SH-SY5Y (cell line): ENCODE data around the gene ULK4.

ENCODE experiments used
- GATA2 ChIP-seq: IDR thresholded peaks from 2 replicates; pipeline ENCODE4 v1.6.1; 2011; ENCODE audit warnings: mild to moderate bottlenecking, low read depth, low read length
- GATA3 ChIP-seq: IDR thresholded peaks from 2 replicates; pipeline ENCODE4 v1.6.1; 2011; ENCODE audit warnings: low read depth, mild to moderate bottlenecking, low read length, moderate library complexity

ULK4 gene

DNA sequence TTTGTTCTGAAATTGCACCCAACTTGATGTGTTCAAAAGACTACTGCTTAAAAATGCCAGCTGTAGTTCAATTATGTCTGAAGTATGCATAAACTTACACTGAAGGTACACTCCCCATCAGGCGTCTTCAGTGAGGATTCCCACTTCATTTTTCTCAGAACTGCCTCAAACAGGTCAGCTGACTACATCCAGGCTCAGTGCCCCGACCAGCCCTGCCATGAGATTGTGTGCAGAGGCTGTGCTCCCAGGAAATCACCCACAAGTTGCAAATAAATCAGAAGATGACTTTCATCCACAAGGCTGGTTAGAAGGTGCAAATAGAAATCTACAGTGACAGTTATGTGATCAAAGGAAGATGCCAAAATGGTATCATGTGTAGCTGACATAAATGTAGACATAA lies 711.1 kb downstream of the ULK4 start:
- TF ChIP-seq GATA3 (no peak), GATA2 (no peak)

DNA sequence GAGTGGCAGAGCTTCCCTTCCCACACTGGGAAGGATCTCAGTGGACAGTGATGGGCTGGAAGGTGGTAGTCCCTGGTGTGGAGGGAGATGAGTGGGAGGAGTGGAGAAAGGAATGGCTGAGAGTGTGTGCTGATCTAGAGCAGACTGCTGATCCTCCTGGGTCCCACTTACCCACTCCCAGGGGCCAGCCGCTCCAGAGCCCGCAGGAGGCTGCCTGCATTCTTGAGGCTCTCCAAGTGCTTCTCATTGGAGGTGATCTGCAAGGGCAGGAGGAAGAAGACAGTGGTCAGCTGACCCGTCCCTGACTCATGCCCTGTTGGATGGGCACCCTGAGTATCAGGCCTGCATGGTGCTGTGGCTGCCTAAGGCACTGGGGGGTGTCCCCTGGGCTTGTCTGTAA lies 712.6 kb downstream of the ULK4 start:
- TF ChIP-seq GATA2, result no peak
- no peak for TF ChIP-seq GATA3

DNA sequence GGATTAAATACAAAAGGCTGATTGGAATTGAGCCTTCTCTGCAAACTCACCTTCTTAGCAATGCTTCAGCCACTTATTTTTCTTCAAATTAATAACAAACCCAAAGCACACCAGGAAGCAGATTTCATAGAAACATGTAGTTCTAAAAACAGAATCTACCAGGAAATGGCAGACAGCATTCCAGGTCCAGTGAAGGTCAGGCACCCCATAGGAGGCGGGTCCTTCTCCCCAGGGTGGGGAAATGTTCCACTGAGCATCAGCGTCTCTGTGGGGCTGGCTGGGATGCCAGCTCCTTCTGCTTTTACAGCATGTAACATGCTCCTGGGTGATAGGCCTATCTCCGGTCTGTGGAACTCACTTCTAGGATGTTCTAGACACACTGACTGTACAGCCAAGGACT lies 713.4 kb downstream of the ULK4 start:
- TF ChIP-seq GATA3, result no peak
- no peak for TF ChIP-seq GATA2

DNA sequence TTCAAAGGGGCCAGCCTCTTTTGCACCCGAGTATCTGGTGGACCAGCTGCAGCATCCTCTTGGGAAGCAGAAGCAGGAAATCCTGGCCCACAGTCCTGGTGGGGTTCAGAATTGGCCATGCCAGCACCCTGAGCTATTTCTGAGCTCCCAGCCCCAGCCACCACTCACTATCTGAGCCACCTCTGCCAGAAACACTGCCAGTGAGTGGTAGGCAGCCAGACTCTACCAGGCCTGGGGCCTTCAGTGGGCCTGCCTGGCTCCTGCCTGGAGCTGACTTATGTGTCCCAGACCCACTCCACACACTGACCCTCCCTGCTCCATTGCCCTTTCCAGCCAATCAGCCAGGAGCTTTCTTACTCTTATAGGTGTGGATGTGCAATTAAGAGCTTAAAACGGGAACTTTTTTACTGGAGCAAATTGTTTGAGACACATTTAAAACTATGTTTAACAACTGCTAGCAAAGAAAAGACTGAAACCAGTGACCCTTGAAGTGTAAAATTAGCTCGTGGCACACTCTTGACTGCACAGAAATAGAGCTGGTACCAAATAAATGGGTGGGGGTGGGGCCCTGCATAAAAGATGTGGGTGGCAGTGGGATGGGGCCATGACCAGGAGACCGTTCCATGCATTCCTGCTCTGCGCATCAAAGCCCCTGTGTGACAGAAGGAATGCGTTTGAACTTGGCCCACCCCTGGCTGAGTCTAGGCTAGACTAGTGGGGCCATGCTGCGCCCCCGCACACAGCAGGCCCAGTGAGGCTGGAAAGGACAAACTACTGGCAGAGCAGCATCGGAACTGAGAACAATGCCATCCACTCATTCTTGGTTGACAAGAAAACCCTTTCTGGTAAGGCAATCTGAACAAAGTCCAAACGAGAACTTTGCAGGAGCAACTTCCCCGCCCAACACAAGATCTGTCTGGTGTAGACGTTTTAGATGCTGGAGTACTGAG lies 714.6 kb downstream of the ULK4 start:
- TF ChIP-seq GATA2 (no peak), GATA3 (no peak)

DNA sequence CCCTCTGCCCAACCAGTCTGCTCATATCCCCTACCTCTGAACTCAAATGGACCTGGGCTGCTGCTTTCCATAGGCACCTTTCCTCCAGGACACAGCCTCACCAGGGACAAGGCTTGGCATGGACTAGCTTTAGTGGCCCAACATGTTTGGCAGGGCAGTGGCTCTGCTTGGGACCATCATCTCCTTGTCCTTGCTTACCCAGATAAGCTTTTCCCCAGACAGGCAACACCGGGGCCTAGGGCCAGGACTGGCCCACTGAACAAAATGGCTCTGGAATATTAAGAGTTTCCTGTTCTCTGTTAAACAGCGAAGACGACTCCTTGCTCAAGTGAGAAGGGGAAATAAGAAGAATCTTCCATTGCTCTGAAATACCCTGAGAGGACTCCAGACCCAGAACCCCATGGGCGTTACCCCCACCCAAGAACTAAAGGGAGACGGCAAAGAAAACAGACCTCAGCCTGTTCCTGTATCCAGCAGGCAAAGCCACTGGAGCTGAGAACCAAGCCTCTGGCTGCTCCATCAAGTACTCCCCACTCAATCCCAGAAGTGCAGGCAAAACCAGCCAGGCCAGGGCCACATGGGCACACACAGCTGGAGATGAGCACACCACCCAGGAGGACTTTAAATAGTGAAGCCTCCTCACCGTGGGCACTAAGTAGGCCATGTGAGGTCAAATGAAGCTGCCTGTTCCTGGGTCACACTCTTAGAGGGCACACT lies 717.1 kb downstream of the ULK4 start:
- TF ChIP-seq GATA2 (no peak), GATA3 (no peak)

DNA sequence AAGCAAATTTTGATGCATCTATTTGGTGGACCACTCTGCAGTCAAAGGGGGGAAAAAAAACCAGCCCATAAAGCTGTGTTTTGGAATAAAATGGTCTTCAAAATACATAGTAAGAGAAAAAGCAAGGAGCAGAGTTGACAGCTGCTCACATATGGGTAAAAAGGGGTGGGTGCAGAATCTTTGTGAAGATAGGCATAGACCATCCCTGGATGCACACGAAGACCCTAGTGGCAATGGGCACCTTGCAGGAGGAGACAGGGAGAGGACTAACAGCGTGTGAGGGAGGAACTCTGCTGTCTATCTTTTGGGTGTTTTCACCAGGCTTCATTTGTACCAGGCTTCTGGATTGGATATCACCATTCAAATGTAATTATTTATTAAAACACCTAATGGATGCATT lies 718.7 kb downstream of the ULK4 start:
- TF ChIP-seq GATA3, result no peak
- TF ChIP-seq GATA2, result no peak

DNA sequence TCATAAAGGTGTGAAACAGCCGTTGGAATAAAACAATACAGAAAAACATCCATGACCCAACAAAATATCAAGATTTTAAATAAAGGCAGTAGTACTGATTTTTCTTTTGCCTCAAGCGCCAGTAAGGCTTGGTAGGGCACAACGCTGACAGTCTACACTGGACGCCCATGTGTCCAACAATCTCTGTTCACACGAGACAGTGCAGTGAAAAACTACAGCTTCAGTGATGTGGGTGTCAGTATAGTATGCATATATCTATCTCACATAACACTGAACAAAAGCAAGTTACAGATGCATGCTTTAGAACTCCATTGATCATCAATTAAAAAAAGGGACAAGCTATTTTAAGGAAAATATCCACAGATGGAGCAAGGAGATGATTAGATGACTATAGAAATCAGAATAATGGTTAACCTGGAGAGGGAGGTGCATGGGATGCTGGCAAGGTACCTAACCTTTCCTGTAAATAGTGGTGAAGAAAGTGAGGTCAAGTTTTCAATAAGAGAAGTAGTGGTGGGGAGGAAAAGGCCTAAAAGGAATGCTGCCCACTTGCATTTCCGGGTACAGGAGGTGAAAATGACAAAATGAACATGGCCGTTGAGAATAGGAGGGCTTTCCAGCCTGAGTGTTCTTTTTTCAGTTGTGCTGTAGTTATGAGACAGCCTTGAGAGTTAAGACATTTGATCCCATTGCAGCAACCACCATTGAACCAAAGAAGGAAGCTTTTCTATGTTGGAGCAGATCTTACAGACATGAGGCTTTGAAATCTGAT lies 719.9 kb downstream of the ULK4 start:
- TF ChIP-seq GATA2 (no peak), GATA3 (no peak)

DNA sequence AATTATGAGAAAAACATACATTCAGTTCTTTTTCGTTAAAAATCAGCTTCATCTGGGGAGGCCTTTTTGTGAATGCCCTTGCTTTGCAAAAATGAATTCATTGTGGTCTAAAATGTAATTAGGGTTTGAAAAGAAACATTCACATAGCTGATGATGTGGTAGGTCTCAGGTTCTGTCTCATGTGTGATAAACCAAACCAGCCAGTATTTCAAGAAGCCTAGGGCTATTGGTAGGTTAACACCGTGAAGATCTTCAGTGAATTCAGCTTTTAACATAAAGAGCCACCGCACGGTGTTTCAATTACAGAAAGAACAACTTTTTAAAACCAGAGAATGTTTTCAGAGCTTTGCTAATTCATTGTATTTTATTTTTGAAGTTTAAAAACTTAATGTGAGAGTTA lies 720.7 kb downstream of the ULK4 start:
- TF ChIP-seq GATA3 (no peak), GATA2 (no peak)

DNA sequence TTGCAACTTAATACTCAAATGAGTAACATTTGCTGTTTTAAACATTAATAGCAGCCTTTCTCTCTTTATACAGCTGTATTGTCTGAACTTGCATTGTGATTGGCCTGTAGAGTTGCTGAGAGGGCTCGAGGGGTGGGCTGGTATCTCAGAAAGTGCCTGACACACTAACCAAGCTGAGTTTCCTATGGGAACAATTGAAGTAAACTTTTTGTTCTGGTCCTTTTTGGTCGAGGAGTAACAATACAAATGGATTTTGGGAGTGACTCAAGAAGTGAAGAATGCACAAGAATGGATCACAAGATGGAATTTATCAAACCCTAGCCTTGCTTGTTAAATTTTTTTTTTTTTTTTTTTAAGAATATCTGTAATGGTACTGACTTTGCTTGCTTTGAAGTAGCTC lies 722.3 kb downstream of the ULK4 start:
- no peak for TF ChIP-seq GATA2
- no peak for TF ChIP-seq GATA3

DNA sequence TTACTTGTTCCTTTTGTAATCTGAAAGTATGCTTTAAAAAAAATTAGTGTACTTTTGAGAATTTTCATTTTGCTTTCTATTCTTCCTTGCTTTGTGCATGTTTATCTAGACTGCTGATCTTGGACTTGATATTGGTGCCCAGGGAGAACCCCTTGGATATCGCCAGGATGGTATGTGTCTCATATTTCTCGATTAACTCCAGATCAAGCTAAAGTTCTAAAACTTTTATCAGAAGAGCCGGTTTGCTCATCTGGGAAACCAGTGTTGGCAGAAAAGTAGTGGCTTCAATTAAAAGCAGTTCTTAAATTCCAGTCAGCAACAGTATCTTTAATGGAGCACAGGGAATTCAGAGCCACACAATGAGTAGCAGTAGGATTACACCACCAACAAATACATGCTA lies 724.0 kb downstream of the ULK4 start:
- TF ChIP-seq GATA3, result no peak
- TF ChIP-seq GATA2, result no peak; the same call in 1 of the 2 replicates

DNA sequence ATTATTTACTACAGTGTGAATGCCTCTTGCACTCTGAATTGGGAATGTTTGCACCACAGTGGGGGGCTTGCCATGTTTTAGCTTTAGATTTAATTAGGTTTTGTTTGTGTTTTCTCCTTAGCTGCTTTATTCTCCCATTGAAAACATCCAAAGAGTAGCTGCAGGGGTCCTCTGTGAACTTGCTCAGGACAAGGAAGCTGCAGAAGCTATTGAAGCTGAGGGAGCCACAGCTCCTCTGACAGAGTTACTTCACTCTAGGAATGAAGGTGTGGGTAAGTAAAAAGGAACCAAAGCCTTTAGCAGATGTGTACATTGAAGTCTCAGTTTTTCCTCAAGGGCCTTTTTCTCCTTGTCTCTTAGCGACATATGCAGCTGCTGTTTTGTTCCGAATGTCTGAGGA lies 725.7 kb downstream of the ULK4 start:
- TF ChIP-seq GATA2, result no peak
- TF ChIP-seq GATA3, result no peak

DNA sequence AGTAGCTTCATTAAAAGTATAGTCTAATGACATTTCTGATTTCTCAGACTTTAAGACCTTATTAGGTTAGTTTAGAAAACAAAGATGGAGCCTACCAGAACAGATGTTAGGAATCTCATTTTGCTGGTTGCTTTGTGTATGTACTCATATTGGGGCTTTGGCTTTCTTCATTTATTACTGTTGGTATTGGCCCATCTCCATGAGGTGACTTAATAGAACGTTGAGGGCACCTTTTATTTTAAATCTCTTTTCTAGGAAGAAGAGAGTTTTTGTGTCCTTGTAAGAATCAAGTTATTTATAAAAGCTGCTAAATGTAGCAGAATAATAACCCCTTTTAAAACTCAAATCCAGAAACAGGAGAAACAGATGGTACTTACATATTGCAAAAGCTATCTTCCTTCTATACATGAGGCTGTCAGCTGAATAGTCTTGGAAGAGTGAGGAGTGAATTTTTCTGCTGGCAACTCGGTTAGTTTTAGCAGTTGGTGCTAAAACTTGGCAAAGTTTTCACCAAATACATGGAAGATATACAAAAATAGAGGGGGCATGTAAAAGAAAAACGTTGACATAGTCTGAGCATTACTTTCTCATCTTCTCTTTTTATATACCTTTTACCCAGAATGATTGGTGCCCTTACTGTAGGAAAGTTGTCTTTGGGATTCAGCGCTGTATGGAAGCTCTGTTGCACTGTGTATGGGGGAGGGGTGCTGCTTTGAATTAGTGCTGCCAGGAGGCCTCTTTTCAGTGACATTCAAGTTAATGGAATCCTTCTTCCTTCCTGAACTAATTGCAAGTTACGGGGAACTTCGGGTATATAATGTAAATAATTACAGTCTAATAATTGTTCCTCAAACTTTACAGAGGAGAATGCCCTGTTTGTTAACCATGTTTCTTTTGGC lies 726.8 kb downstream of the ULK4 start:
- no peak for TF ChIP-seq GATA2
- no peak for TF ChIP-seq GATA3

DNA sequence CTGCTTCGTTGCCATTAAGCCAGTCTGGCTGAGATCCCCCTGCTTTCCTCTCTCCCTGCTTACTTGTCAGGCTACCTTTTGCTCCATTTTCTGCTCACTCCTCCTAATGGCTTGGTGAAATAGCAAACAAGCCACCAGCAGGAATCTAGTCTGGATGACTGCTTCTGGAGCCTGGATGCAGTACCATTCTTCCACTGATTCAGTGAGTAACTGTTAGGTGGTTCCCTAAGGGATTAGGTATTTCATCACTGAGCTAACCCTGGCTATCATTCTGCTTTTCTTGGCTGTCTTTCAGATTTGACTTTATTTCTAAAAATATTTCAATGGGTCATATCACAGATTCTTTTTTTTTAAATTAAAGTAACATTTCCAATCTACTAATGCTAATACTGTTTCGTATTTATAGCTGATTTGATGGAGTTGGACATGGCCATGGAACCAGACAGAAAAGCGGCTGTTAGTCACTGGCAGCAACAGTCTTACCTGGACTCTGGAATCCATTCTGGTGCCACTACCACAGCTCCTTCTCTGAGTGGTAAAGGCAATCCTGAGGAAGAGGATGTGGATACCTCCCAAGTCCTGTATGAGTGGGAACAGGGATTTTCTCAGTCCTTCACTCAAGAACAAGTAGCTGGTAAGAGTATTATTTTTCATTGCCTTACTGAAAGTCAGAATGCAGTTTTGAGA lies 737.6 kb downstream of the ULK4 start:
- no peak for TF ChIP-seq GATA3
- TF ChIP-seq GATA2, result no peak

DNA sequence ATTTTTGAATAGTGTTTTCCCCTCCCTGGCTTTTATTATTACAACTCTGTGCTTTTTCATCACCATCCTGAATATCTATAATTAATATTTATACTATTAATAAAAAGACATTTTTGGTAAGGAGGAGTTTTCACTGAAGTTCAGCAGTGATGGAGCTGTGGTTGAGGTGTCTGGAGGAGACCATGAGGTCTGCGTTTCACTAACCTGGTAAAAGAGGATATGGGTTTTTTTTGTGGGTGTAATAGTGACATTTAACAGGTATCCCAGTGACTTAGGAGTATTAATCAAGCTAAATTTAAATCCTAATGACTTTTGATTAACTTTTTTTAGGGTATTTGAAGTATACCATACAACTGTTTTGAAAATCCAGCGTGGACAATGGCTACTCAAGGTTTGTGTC lies 738.2 kb downstream of the ULK4 start:
- no peak for TF ChIP-seq GATA3
- no peak for TF ChIP-seq GATA2
